CD4-positive, CD25-positive, alpha-beta regulatory T cell (primary cell): ENCODE data around the gene SHISA5. TPM values are rescaled to one million over a fixed set of nuclear protein-coding genes. Genes with fewer than 3 reads are reported as not detected.

ENCODE experiments used
- ATAC-seq, 2 donors: fragments of 150-1000 bp; cut with Tn5 transposase; one replicate each; pipeline ENCODE4 v1.10.0; 2021; ENCODE audit warnings: low read depth in 2 of 2, moderate number of reproducible peaks in 2 of 2, moderate library complexity in 1 of 2
- DNase-seq, 3 donors: peaks; one replicate each; pipeline versions ENCODE4 v3.0.0 to v3.0.0-alpha.2; 2012 to 2022; ENCODE audit warnings: mixed read lengths in 1 of 3
- H3K27ac ChIP-seq: one replicate; pipeline ENCODE4 v1.7.0; 2013; ENCODE audit warnings: mild to moderate bottlenecking, low read length; ENCODE audit not compliant: insufficient read depth, poor library complexity, severe bottlenecking
- H3K27me3 ChIP-seq: one replicate; pipeline ENCODE4 v1.7.0; 2013; ENCODE audit warnings: low read length; ENCODE audit not compliant: control insufficient read depth, insufficient read depth
- H3K36me3 ChIP-seq: one replicate; pipeline ENCODE4 v1.7.0; 2013; ENCODE audit warnings: mild to moderate bottlenecking, low read length, moderate library complexity; ENCODE audit not compliant: control insufficient read depth, insufficient read depth
- H3K4me1 ChIP-seq: 2 replicates; pipeline ENCODE4 v1.7.0; 2013; ENCODE audit warnings: mild to moderate bottlenecking, low read length; ENCODE audit not compliant: insufficient read depth, control insufficient read depth, poor library complexity, severe bottlenecking
- H3K4me3 ChIP-seq: one replicate; pipeline ENCODE4 v1.7.0; 2013; ENCODE audit warnings: low read depth, mild to moderate bottlenecking, low read length, moderate library complexity
- H3K9me3 ChIP-seq, 2 experiments: 1 replicate in 1 of 2; 2 replicates in 1 of 2; pipeline ENCODE4 v1.7.0; 2013; ENCODE audit warnings: low read length in 2 of 2, mild to moderate bottlenecking in 1 of 2, moderate library complexity in 1 of 2; ENCODE audit not compliant: control insufficient read depth in 2 of 2
- H3K27ac Mint-ChIP-seq, 3 donors: one replicate each; pipeline ENCODE4 v1.8.0; 2020 to 2022; ENCODE audit warnings: mild to moderate bottlenecking in 3 of 3, mixed read lengths in 3 of 3, moderate library complexity in 2 of 3
- H3K27me3 Mint-ChIP-seq: one replicate; pipeline ENCODE4 v1.8.0; 2022; ENCODE audit warnings: mild to moderate bottlenecking, mixed read lengths
- H3K36me3 Mint-ChIP-seq: one replicate; pipeline ENCODE4 v1.8.0; 2020; ENCODE audit warnings: mixed read lengths
- H3K4me1 Mint-ChIP-seq, 4 donors: one replicate each; pipeline ENCODE4 v1.8.0; 2020 to 2022; ENCODE audit warnings: mixed read lengths in 4 of 4, mild to moderate bottlenecking in 1 of 4
- H3K4me3 Mint-ChIP-seq, 4 donors: one replicate each; pipeline ENCODE4 v1.8.0; 2020 to 2022; ENCODE audit warnings: mild to moderate bottlenecking in 4 of 4, mixed read lengths in 4 of 4, moderate library complexity in 3 of 4
- H3K9me3 Mint-ChIP-seq, 7 donors: one replicate each; pipeline ENCODE4 v1.8.0; 2020 to 2022; ENCODE audit warnings: mixed read lengths in 7 of 7, mild to moderate bottlenecking in 3 of 7, moderate library complexity in 2 of 7
- polyA plus RNA-seq, 4 donors: library from polyadenylated mRNA; unstranded; fragments of 300-500 nt; fragmentation: Illumina TruSeq; gene quantifications; one replicate each; pipeline ENCODE4 v1.2.3, GENCODE V29; 2021
- total RNA-seq: library from RNA; stranded (reverse); gene quantifications from one replicate; pipeline ENCODE4 v1.2.3, GENCODE V29; 2022

The SHISA5 gene
- total and polyA plus RNA-seq, 5 donors from 2014 or later: 197 to 598 (median 417) TPM

DNA sequence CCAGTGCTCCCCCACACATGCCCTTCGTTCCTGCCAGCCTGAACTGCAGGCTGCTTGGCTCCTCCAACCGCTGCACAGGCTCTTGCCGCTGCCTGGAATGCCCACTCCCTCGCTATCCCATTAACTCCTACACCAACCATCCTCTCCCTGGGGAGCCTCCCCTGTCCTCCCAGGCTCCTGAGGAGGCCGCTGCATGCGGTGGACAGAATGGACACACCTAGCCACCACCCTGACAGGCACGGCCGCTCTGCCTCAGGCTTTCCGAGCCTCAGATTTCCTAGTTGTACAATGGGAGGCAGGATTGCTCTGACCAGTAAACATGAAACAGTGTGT is 76.4 kb downstream of the SHISA5 start:
- Histone ChIP-seq H3K27ac (no peak overlapping the region), H3K4me3 (no peak overlapping the region), H3K27me3 (peaks cover 2% of the 10 kb centered on the region), H3K36me3 (peaks cover 6% of the 10 kb centered on the region), H3K4me1 (peaks cover 8% of the 10 kb centered on the region), H3K9me3 (no peaks in the 10 kb centered on the region)
- DNase-seq: no peak
- Mint-ChIP-seq H3K27me3 (peaks cover 22% of the 10 kb centered on the region), H3K4me1 (peaks cover 0 to 24% (median 4%) of the 10 kb centered on the region in 4 donors), H3K9me3 (peaks cover 0 to 2% (median 0%) of the 10 kb centered on the region in 7 donors), H3K4me3 (peak overlapping the region; percentile 61 to 84 (median 72)), H3K36me3 (no peaks in the 10 kb centered on the region), H3K27ac (peak overlapping the region in 1 of 3 donors; percentile 52)
- ATAC-seq: no peak

DNA sequence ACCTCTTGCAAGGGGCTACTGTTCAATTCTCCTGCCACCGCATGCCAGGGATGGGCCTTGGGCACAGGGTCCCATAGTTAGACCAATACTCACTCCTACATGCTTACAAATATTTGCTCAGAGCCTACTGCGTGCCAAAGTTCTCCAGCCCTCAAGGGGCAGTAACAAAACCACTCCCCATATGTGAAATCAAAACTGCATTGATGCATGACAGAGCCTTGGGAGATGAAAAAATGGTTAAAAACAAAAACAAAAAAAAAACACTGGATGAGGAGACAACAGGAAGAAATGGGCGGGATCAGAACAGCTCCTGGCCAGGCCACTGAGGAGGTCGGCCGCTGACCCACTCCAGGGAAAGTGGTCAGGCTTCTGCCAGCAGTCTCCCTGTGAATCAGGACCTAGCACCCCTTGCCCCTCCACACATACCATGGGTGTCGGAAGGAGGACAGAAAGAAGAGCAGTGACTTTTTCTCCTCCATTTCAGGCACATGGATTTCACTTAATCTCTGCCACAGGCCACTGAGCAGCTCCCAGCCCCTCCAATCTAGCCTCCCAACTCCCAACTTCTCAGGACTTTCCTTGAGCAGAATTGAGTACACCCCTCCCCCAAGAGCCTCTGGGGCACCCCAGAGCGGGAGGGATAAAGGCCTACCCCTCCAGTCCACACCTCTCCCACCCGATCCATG is 76.9 kb downstream of the SHISA5 start:
- ATAC-seq: no peak
- H3K9me3 Mint-ChIP-seq: peaks cover 0 to 2% (median 0%) of the 10 kb centered on the region in 7 donors
- no peaks in the 10 kb centered on the region for H3K36me3 Mint-ChIP-seq
- Histone ChIP-seq H3K9me3 (no peaks in the 10 kb centered on the region), H3K4me3 (no peak overlapping the region), H3K27ac (no peak overlapping the region), H3K36me3 (peaks cover under 1% of the 10 kb centered on the region), H3K4me1 (peaks cover 8% of the 10 kb centered on the region), H3K27me3 (peaks cover 2% of the 10 kb centered on the region)
- H3K27ac Mint-ChIP-seq: no peak overlapping the region
- H3K4me3 Mint-ChIP-seq: peak overlapping the region; percentile 7 to 84 (median 59)
- H3K4me1 Mint-ChIP-seq: peaks cover 0 to 24% (median 4%) of the 10 kb centered on the region in 4 donors
- peaks cover 22% of the 10 kb centered on the region for H3K27me3 Mint-ChIP-seq
- DNase-seq: no peak

GRCh38 chr3:48426401-48426909 is 77.5 kb downstream of the SHISA5 start:
- H3K4me1 Mint-ChIP-seq: peaks cover 0 to 20% (median 4%) of the 10 kb centered on the region in 4 donors
- DNase-seq (no peak), ATAC-seq (no peak)
- no peak overlapping the region for H3K4me3 Mint-ChIP-seq
- peaks cover 18% of the 10 kb centered on the region for H3K27me3 Mint-ChIP-seq
- peaks cover 2% of the 10 kb centered on the region for H3K27me3 ChIP-seq
- no peaks in the 10 kb centered on the region for H3K36me3 ChIP-seq
- H3K4me3 ChIP-seq: no peak overlapping the region
- no peaks in the 10 kb centered on the region for H3K36me3 Mint-ChIP-seq
- peaks cover 0 to under 1% (median 0%) of the 10 kb centered on the region in 7 donors for H3K9me3 Mint-ChIP-seq
- H3K9me3 ChIP-seq: no peaks in the 10 kb centered on the region
- no peak overlapping the region for H3K27ac ChIP-seq
- peaks cover 8% of the 10 kb centered on the region for H3K4me1 ChIP-seq
- H3K27ac Mint-ChIP-seq: no peak overlapping the region

DNA sequence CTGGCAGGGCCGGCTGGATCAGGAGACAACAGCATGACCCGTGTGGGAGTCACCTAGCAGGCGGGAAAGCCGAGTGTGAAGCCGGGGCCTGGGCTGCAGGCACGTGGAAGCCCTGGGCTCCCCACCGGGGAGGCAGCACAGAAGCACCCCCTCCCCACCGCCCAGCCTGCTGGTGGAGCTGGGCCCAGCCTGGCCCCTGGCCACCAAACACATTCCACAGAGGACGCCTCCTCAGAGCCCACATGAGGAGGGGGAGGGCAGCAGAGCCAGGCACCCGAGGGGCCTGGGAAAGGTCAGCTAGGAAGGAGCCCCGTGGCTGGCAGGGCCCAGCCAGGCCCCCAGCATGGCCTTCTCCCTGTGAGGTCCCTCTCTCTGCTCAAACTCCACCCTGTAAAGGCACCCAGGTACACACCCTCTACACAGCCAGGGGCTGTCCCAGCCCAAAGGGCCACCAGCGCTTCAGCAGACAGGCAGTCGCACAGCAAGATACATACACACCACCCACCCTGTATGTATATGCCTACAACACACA is 78.6 kb downstream of the SHISA5 start:
- Histone ChIP-seq H3K27me3 (peaks cover 2% of the 10 kb centered on the region), H3K4me3 (no peak overlapping the region), H3K27ac (no peak overlapping the region), H3K4me1 (peaks cover 7% of the 10 kb centered on the region), H3K9me3 (no peaks in the 10 kb centered on the region), H3K36me3 (no peaks in the 10 kb centered on the region)
- Mint-ChIP-seq H3K9me3 (no peaks in the 10 kb centered on the region), H3K27ac (no peak overlapping the region), H3K4me3 (peak overlapping the region in 1 of 4 donors; percentile 50), H3K27me3 (peaks cover 16% of the 10 kb centered on the region), H3K4me1 (peaks cover 0 to 9% (median 4%) of the 10 kb centered on the region in 4 donors), H3K36me3 (no peaks in the 10 kb centered on the region)
- DNase-seq (no peak), ATAC-seq (no peak)

- Mint-ChIP-seq H3K27ac (peak overlapping the region in 2 of 3 donors; percentile 15 to 66), H3K27me3 (peaks cover 16% of the 10 kb centered on the region), H3K4me3 (no peak overlapping the region), H3K36me3 (no peaks in the 10 kb centered on the region), H3K4me1 (peaks cover 0 to 4% (median 1%) of the 10 kb centered on the region in 4 donors), H3K9me3 (no peaks in the 10 kb centered on the region)
- ATAC-seq: no peak
- Histone ChIP-seq H3K27ac (no peak overlapping the region), H3K4me1 (no peaks in the 10 kb centered on the region), H3K4me3 (no peak overlapping the region), H3K36me3 (no peaks in the 10 kb centered on the region), H3K9me3 (no peaks in the 10 kb centered on the region), H3K27me3 (peaks cover 2% of the 10 kb centered on the region)
- DNase-seq: no peak
These were observed 79.9 kb downstream of the SHISA5 start for GRCh38 chr3:48423883-48424695.

DNA sequence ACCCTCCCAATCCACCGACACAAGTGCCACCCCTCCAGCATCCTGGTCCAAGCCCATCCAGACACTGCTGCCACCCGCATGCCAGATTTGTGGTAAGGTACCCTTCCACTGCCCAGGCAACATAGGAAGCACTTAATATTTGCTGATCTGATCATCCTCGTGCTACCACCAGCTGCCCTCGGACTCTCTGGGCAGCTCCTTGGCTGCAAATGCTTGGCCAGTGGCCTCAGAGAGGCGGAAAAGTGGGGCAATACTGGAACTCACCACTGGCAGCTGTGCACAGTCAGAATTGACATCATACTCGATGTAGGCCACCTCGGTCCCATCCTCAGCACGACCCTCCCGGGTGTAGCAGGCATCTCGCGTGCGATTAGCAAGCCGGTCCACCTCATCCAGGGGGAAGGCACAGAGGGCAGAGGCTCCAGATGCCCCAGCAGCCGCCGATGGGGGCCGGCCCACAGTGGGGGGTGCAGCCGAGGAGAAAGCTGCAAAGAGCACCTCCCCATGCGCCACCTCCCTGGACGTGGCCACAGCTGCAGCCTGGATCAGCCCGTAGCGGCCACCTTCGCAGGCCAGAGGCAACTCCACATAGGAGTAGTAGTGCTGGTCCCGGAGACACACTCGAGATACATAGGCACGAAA is 80.6 kb downstream of the SHISA5 start:
- Mint-ChIP-seq H3K9me3 (no peaks in the 10 kb centered on the region), H3K27me3 (peaks cover 16% of the 10 kb centered on the region), H3K4me3 (no peak overlapping the region), H3K4me1 (peaks cover 0 to 4% (median 1%) of the 10 kb centered on the region in 4 donors), H3K36me3 (no peaks in the 10 kb centered on the region), H3K27ac (no peak overlapping the region)
- Histone ChIP-seq H3K36me3 (no peaks in the 10 kb centered on the region), H3K27me3 (peaks cover 2% of the 10 kb centered on the region), H3K4me1 (no peaks in the 10 kb centered on the region), H3K9me3 (no peaks in the 10 kb centered on the region), H3K27ac (no peak overlapping the region), H3K4me3 (no peak overlapping the region)
- DNase-seq: no peak
- ATAC-seq: no peak

DNA sequence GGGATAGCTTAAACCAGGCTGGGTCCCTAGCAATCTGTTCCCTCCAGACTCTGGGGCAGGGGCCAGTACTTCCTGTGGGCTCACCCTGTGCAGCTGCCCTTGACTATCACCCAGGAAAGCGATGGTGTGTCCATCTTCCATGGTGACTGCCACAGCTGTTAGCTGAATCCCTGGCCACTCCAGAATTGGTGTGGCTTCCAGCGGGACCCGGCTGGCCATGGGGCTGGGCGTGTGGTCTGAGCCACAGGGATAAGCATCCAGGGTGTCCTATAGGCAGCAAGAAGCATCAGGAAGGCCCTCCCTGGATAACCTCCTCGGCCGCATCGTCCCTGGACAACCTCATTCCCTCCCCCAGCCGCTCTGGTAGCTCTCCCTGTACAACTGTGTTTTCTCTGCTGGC is 81.3 kb downstream of the SHISA5 start:
- Histone ChIP-seq H3K9me3 (no peaks in the 10 kb centered on the region), H3K27me3 (peaks cover under 1% of the 10 kb centered on the region), H3K36me3 (no peaks in the 10 kb centered on the region), H3K4me3 (no peak overlapping the region), H3K4me1 (no peaks in the 10 kb centered on the region), H3K27ac (no peak overlapping the region)
- no peaks in the 10 kb centered on the region for H3K4me1 Mint-ChIP-seq
- H3K36me3 Mint-ChIP-seq: no peaks in the 10 kb centered on the region
- no peak overlapping the region for H3K4me3 Mint-ChIP-seq
- H3K9me3 Mint-ChIP-seq: no peaks in the 10 kb centered on the region
- no peak for DNase-seq
- H3K27ac Mint-ChIP-seq: no peak overlapping the region
- H3K27me3 Mint-ChIP-seq: peaks cover 10% of the 10 kb centered on the region
- no peak for ATAC-seq
